Measurements from ENCODE around the gene FNBP1. TPM values are rescaled to one million over a fixed set of nuclear protein-coding genes. Genes with fewer than 3 reads are reported as not detected.
A peak's percentile ranks its signal among the peaks of the same experiment; 100 is the strongest.

The FNBP1 gene
- polyA plus RNA-seq, 1 of the 3 experiments (the other 2 are of a cell fraction): 11.0 TPM

DNA sequence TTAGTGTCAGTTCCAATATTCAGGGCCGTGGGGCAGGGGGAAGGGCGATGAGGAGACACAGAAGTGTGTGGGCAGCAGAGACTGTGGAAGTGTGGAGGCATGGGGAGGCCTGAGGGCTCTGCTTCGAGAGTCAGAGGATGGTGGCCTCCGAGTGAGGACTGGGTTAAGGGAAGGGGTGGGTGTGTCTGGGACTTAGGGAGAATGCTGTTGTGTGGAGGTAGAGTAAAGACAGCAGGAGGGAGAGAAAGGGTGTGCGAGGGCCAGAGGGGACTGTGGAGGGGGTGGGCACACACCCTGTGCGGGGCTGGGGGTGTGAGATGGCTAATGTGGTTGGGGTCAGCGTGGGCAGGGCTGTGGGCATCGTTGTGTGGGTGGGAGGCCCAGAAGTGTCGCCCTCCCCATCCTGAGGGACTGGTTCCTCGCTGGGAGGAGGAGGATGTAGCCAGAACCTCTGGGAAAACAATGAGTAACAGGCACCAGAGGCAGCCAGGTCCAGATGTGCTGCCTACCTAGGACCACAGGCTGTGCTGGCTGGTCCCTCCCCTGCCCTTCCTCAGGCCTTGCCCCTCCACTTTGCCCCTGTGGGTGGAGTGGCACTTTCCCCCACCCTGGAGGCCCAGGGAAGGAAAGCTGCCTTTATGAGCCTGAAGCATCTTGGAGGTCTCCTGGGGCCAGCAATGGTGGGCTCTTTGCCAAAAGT, 203.5 kb downstream of the FNBP1 start:
- peaks cover 14 to 36% of the 10 kb centered on the region in 2 experiments for H3K4me1 ChIP-seq (ENCODE audit: control insufficient read depth in 1 of 2, insufficient read depth in 2 of 2, low read depth in 1 of 2, low read length in 1 of 2)
- peak overlapping the region in 1 of 2 experiments; percentile 61; a peak in 2 of 4 replicates for H3K27ac ChIP-seq (ENCODE audit: low read depth in 2 of 2, low read length in 1 of 2)
- no peak overlapping the region for H3K4me3 ChIP-seq (ENCODE audit: low read depth in 2 of 2, low read length in 1 of 2)
- H3K27me3 ChIP-seq (ENCODE audit: insufficient read depth): no peaks in the 10 kb centered on the region
- no peaks in the 10 kb centered on the region for H3K36me3 ChIP-seq (replicated peaks in 1 of 2; ENCODE audit: control insufficient read depth in 1 of 2, insufficient read depth in 2 of 2, low read length in 1 of 2)
- ChIA-PET POLR2A (interaction anchor here (0.6 kb wide), 1 partner anchor 1113 kb away, joined by 5 read pairs; no protein-coding TSS in a partner anchor), CTCF (interaction anchor here (0.9 to 1.3 kb wide), 2 partner anchors 46 to 201 kb away, joined by 3 to 5 read pairs; no protein-coding TSS in a partner anchor)
- H3K79me2 ChIP-seq (ENCODE audit: insufficient read depth): peaks cover 22% of the 10 kb centered on the region
- peak overlapping the region; percentile 58; the same call in 1 of the 2 replicates for H3K4me2 ChIP-seq
- no peaks in the 10 kb centered on the region for H3K9me3 ChIP-seq
- peaks cover 20% of the 10 kb centered on the region for H3F3A ChIP-seq (replicated peaks; ENCODE audit: insufficient read depth)
- no peak for DNase-seq
- WGBS (ENCODE audit: low lambda C conversion rate): 82% methylated on average over 9 of the region's 10 CpGs
- H3K9me2 ChIP-seq: no peaks in the 10 kb centered on the region
- H4K20me1 ChIP-seq (ENCODE audit: insufficient read depth): no peaks in the 10 kb centered on the region
- no peak overlapping the region for H3K9ac ChIP-seq
- TF ChIP-seq NRF1 (IDR thresholded peaks at IDR 0.05; ENCODE audit: low read depth, low read length) (no peak), GATA2 (CRISPR knock-in tag; IDR thresholded peaks at IDR 0.05) (no peak), SIN3A (IDR thresholded peaks at IDR 0.05; ENCODE audit: borderline replicate concordance, low read depth, low read length) (no peak), TEAD4 (IDR thresholded peaks at IDR 0.05; ENCODE audit: borderline replicate concordance, insufficient read depth) (no peak), CHD2 (IDR thresholded peaks at IDR 0.05; ENCODE audit: low read length, partially characterized antibody) (no peak), MEF2A (IDR thresholded peaks at IDR 0.05; ENCODE audit: borderline replicate concordance, low read depth) (no peak), TCF12 (IDR thresholded peaks at IDR 0.05) (no peak)
- TF ChIP-seq, protein P1, sequence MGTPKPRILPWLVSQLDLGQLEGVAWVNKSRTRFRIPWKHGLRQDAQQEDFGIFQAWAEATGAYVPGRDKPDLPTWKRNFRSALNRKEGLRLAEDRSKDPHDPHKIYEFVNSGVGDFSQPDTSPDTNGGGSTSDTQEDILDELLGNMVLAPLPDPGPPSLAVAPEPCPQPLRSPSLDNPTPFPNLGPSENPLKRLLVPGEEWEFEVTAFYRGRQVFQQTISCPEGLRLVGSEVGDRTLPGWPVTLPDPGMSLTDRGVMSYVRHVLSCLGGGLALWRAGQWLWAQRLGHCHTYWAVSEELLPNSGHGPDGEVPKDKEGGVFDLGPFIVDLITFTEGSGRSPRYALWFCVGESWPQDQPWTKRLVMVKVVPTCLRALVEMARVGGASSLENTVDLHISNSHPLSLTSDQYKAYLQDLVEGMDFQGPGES (IDR thresholded peaks at IDR 0.05; ENCODE audit: low read depth, low read length): no peak
- TF ChIP-seq, protein P2, sequence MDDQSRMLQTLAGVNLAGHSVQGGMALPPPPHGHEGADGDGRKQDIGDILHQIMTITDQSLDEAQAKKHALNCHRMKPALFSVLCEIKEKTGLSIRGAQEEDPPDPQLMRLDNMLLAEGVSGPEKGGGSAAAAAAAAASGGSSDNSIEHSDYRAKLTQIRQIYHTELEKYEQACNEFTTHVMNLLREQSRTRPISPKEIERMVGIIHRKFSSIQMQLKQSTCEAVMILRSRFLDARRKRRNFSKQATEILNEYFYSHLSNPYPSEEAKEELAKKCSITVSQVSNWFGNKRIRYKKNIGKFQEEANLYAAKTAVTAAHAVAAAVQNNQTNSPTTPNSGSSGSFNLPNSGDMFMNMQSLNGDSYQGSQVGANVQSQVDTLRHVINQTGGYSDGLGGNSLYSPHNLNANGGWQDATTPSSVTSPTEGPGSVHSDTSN (IDR thresholded peaks at IDR 0.05): no peak
- TF ChIP-seq, protein P3, sequence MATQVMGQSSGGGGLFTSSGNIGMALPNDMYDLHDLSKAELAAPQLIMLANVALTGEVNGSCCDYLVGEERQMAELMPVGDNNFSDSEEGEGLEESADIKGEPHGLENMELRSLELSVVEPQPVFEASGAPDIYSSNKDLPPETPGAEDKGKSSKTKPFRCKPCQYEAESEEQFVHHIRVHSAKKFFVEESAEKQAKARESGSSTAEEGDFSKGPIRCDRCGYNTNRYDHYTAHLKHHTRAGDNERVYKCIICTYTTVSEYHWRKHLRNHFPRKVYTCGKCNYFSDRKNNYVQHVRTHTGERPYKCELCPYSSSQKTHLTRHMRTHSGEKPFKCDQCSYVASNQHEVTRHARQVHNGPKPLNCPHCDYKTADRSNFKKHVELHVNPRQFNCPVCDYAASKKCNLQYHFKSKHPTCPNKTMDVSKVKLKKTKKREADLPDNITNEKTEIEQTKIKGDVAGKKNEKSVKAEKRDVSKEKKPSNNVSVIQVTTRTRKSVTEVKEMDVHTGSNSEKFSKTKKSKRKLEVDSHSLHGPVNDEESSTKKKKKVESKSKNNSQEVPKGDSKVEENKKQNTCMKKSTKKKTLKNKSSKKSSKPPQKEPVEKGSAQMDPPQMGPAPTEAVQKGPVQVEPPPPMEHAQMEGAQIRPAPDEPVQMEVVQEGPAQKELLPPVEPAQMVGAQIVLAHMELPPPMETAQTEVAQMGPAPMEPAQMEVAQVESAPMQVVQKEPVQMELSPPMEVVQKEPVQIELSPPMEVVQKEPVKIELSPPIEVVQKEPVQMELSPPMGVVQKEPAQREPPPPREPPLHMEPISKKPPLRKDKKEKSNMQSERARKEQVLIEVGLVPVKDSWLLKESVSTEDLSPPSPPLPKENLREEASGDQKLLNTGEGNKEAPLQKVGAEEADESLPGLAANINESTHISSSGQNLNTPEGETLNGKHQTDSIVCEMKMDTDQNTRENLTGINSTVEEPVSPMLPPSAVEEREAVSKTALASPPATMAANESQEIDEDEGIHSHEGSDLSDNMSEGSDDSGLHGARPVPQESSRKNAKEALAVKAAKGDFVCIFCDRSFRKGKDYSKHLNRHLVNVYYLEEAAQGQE (IDR thresholded peaks at IDR 0.05; ENCODE audit: low read depth, low read length): no peak
- no peak overlapping the region for H2AFZ ChIP-seq (ENCODE audit: low read depth)
